Measurements from ENCODE around the gene CALD1.
A peak's percentile ranks its signal among the peaks of the same experiment; 100 is the strongest.

CALD1 gene, protein sequence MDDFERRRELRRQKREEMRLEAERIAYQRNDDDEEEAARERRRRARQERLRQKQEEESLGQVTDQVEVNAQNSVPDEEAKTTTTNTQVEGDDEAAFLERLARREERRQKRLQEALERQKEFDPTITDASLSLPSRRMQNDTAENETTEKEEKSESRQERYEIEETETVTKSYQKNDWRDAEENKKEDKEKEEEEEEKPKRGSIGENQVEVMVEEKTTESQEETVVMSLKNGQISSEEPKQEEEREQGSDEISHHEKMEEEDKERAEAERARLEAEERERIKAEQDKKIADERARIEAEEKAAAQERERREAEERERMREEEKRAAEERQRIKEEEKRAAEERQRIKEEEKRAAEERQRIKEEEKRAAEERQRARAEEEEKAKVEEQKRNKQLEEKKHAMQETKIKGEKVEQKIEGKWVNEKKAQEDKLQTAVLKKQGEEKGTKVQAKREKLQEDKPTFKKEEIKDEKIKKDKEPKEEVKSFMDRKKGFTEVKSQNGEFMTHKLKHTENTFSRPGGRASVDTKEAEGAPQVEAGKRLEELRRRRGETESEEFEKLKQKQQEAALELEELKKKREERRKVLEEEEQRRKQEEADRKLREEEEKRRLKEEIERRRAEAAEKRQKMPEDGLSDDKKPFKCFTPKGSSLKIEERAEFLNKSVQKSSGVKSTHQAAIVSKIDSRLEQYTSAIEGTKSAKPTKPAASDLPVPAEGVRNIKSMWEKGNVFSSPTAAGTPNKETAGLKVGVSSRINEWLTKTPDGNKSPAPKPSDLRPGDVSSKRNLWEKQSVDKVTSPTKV

DNA sequence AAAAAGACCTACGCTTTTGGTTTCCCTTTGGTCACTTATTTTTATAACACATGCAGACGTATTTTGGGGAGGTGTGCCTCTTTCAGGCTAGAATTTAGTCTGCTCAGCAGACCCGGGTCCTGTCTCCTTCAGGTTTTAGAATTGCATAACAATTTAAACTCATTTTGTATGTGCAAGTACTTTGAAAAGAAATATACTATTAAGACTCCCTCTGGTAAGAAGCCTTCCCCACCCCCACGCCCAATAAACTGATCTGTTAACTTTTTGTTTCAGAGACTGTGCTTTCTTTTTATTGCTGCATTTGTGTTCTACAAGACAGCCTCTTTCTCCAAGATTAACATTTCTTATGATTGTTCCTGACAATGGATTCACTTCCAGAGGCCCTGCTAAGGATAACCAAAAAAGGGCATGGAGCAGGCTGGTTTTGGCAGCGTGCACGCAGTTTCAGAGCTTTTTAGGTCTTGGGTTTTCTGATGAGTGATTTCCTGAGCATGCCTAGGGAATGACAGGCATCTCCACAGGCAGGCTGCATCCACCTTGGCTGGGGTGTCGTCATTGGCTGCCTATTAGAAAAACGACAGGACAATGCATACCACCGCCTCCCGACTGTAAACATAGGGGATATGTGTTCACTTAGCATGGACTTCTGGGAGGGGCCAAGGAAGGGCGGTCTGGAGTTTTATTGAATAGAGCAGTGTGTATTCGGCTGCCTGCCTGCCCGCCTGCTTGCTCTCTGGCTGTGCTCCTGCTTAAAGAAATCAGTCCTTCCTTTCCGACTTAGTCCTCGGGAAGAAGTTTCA is at the start of gene CALD1:
TSS of gene CALD1 (plus strand) at position 694 of the 800 bp plus-strand sequence. CDS start 88,100 bp downstream, outside the sequence.
- H3K4me3 ChIP-seq, result peak within 1 kb of the TSS; percentile 68
- peaks cover 12% of the 10 kb centered on the region; the same call in 1 of the 2 replicates for H3K36me3 ChIP-seq
- peaks cover 4% of the 10 kb centered on the region; the same call in 1 of the 2 replicates for H4K20me1 ChIP-seq
- H3K4me2 ChIP-seq, result peak within 1 kb of the TSS; percentile 82
- peak within 1 kb of the TSS; percentile 81 for H3K9ac ChIP-seq
- peaks cover 10% of the 10 kb centered on the region for H3K9me3 ChIP-seq
- no peaks in the 10 kb centered on the region for H3K27me3 ChIP-seq
- H3K4me1 ChIP-seq, result peaks cover 74% of the 10 kb centered on the region
- peak within 1 kb of the TSS; percentile 79 for H3K27ac ChIP-seq
- no peak for TF ChIP-seq Cebpa-rat (IDR thresholded peaks at IDR 0.05)

DNA sequence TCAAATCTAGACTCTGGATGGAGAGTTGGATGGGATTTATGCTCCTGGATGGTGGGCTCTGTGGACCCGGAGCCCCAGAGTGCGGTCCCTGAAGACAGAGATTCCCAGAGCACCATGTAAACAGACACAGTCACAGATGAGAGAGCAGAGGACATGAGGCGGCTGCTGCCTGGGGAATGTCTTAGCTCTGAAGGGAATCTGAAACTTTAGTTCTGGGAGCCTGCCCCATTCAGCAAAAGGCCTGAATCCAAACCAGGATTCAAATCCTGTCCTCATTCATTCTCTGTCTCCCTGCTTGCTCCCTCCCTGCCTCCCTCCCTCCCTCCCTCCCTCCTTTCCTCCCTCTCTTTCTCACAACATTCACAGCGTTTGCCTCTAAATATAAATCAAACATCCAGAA is 49.5 kb upstream of the CALD1 start:
- Histone ChIP-seq H3K9me3 (peaks cover 21% of the 10 kb centered on the region), H3K36me3 (no peaks in the 10 kb centered on the region), H3K9ac (no peak overlapping the region), H4K20me1 (no peaks in the 10 kb centered on the region), H3K4me3 (no peak overlapping the region), H3K4me2 (peak overlapping the region; percentile 46), H3K27ac (no peak overlapping the region), H3K27me3 (no peaks in the 10 kb centered on the region), H3K4me1 (peaks cover 51% of the 10 kb centered on the region)
- TF ChIP-seq Cebpa-rat (IDR thresholded peaks at IDR 0.05), result no peak

DNA sequence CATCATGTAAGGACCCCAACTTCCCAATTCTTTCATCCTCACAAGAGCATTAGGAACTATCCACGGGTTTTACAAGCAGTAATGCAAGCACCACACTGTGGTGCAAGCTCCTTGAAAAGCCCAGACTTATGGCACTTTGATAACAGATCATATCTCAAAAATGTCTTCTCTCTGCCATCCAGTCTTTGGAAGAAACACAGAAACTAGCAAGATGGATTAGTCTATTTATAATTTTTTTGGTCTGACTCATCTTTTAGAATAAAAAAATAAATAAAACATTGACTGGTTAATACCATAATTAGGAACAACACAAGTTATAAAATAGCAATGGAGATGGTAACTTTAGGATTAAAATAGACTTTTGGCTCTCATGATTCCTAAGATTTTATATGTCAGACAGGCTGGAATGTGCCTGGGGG is 49.0 kb upstream of the CALD1 start:
- H3K9ac ChIP-seq, result no peak overlapping the region
- no peak for TF ChIP-seq Cebpa-rat (IDR thresholded peaks at IDR 0.05)
- H3K4me3 ChIP-seq, result no peak overlapping the region
- H3K4me2 ChIP-seq, result no peak overlapping the region
- H3K9me3 ChIP-seq, result peaks cover 17% of the 10 kb centered on the region
- H3K27ac ChIP-seq, result no peak overlapping the region
- H4K20me1 ChIP-seq, result no peaks in the 10 kb centered on the region
- H3K27me3 ChIP-seq, result no peaks in the 10 kb centered on the region
- peaks cover 51% of the 10 kb centered on the region for H3K4me1 ChIP-seq
- H3K36me3 ChIP-seq, result no peaks in the 10 kb centered on the region

DNA sequence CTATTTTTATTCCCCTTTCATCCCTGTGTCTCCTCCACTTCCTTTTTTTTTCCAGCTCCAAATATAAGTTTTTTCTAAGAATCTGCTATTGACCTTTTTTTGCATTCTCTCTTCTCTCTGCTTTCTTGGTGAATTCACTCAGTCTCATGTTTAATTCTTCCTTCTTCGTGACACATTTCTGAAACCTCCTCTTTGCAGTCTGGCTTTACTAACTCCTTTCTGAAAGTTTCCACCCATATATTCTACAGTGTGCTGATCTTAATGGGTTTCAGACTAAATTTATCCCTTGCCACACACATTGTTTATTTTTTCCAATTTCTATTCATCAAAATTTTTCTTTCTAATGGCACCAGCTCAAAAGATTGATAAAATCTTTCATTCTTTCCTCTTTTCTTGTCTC is 47.8 kb upstream of the CALD1 start:
- no peak for TF ChIP-seq Cebpa-rat (IDR thresholded peaks at IDR 0.05)
- Histone ChIP-seq H3K9ac (no peak overlapping the region), H3K27me3 (no peaks in the 10 kb centered on the region), H3K4me1 (peaks cover 51% of the 10 kb centered on the region), H3K9me3 (peaks cover 10% of the 10 kb centered on the region), H3K4me3 (no peak overlapping the region), H3K36me3 (no peaks in the 10 kb centered on the region), H3K4me2 (no peak overlapping the region), H4K20me1 (no peaks in the 10 kb centered on the region), H3K27ac (no peak overlapping the region)

DNA sequence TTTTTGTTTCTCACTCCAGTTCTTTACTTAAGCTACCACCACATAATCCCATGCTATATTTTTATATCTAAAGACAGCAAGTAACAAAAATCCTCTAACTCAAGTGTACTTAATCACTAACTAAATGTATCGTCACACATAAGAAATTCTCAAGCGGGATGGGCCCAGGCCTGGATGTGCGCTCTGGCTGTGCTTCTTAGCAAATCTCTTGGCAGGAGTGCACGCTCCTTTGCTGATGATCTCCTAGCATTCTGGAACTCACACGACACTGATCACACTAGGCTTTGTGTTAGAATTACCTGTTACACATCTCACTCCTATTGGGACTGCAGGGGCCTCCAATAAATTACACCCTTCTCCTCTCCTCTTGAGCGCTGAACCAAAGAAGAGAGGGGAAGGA is 46.7 kb upstream of the CALD1 start:
- peak overlapping the region; percentile 13; the same call in 1 of the 2 replicates for H3K9ac ChIP-seq
- H3K27me3 ChIP-seq, result no peaks in the 10 kb centered on the region
- no peak for TF ChIP-seq Cebpa-rat (IDR thresholded peaks at IDR 0.05)

DNA sequence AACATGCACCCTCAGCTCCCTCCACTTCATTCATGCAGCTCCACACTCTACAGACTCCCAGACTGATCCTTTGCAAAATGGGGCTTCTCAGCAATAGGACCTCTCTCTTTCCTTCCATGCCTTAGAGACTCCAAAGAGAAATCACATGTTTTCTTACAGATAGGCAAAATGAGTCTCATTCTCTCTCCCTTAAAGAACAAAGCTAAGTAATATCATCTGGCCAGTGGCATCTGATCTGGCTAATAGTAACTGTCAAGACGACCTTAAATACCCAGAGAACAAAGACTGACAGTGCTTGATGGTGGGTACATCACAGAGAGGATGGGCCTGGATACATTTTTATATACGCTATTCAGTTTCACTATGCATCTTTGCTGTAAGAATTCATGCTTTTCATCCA is 43.1 kb upstream of the CALD1 start:
- no peak overlapping the region for H3K27ac ChIP-seq
- no peak overlapping the region for H3K9ac ChIP-seq
- H3K27me3 ChIP-seq, result no peaks in the 10 kb centered on the region
- peaks cover 11% of the 10 kb centered on the region for H3K9me3 ChIP-seq
- peaks cover 39% of the 10 kb centered on the region for H3K4me1 ChIP-seq
- no peak overlapping the region for H3K4me2 ChIP-seq
- no peaks in the 10 kb centered on the region for H4K20me1 ChIP-seq
- no peak for TF ChIP-seq Cebpa-rat (IDR thresholded peaks at IDR 0.05)
- H3K4me3 ChIP-seq, result no peak overlapping the region
- no peaks in the 10 kb centered on the region for H3K36me3 ChIP-seq

More for the DNA sequence above, 46.7 kb upstream of the CALD1 start:
- Histone ChIP-seq H3K27ac (peak overlapping the region; percentile 38; the same call in 1 of the 2 replicates), H3K4me2 (peak overlapping the region; percentile 56), H3K4me3 (no peak overlapping the region), H3K4me1 (peaks cover 51% of the 10 kb centered on the region), H3K36me3 (no peaks in the 10 kb centered on the region), H3K9me3 (peaks cover 6% of the 10 kb centered on the region), H4K20me1 (no peaks in the 10 kb centered on the region)

DNA sequence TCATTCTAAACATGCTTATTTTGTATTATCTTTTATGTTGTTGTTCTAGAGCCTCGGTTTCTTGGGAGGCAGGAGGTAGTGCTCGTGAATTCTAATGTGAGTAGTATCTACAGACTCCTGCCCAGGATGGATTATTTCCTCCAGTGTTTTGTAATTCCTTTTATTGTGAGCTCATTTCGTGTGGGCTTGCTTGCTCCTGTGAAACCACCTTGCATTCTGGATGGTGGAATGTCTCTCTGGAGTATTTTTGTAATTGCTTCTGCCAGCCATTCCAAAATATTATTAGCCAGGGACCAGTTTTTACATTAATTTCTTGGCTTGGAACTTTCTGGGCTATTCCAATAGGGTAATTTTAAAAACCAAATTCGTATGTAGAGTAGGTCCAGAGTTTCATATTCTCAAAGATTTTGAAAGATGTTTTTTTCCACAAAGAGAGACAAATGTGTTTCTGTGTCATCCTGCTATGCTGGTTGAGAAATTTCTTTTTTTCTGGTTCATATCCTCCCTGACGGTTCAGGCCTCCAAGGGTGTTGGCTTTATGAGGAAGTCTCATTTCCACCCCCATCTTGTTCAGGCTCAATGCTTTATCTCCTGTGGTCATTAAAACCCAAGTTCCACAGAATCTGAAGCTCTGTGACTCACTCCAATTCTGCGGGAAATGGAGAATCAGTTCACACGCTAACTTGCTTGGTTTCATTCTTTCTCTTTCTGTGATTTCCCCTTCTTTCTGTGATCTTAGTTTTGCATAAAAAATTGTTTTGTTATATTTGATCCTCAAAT is 41.7 kb upstream of the CALD1 start:
- TF ChIP-seq Cebpa-rat (IDR thresholded peaks at IDR 0.05), result no peak
- Histone ChIP-seq H3K9me3 (peaks cover 11% of the 10 kb centered on the region), H3K27me3 (no peaks in the 10 kb centered on the region), H4K20me1 (no peaks in the 10 kb centered on the region), H3K4me2 (peak overlapping the region; percentile 50), H3K9ac (no peak overlapping the region; the same call in 1 of the 2 replicates), H3K36me3 (no peaks in the 10 kb centered on the region), H3K27ac (peak overlapping the region; percentile 8; the same call in 1 of the 2 replicates), H3K4me1 (peaks cover 25% of the 10 kb centered on the region), H3K4me3 (no peak overlapping the region)

DNA sequence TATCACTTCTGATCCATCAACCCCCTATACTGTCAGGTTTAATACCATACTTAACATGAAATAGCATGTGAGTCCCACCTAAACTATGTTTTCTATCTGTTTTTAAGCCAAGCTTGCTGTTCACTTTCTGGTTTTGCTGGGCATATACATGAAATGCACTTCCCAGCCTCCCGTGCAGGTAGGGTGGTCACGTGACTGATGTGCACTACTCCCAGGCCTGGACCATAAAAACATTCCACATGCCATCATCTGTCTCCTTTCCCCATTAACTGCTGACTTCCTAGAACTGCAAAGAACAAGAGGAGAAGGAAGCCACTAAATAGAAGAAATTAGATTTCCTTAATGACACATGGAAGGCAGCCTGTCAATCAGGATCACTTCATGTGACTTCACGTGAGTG is 40.1 kb upstream of the CALD1 start:
- TF ChIP-seq Cebpa-rat (IDR thresholded peaks at IDR 0.05), result no peak
- Histone ChIP-seq H3K4me3 (no peak overlapping the region), H3K9me3 (peaks cover 11% of the 10 kb centered on the region), H3K9ac (no peak overlapping the region), H3K4me1 (peaks cover 19% of the 10 kb centered on the region), H3K27ac (no peak overlapping the region), H3K4me2 (no peak overlapping the region), H4K20me1 (no peaks in the 10 kb centered on the region), H3K36me3 (no peaks in the 10 kb centered on the region), H3K27me3 (no peaks in the 10 kb centered on the region)

DNA sequence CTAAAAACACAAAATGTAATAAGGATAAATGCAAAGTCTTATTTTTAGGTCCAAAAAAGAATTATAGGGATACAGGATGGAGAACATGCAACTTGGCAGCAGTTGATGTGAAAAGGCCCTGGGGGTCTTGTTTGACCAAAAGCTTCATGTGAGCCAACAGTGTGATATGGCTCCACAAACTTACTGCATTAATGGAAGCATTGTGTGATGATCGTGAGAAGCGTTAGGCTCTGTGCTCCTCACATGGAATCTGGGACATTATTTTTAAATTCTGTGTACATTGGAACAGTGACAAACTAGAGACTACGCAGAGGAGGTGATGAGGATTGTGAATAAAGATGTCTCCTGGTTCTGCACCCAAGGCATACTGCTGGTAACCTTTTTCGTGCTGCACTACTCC is 39.1 kb upstream of the CALD1 start:
- H3K4me2 ChIP-seq, result no peak overlapping the region
- H3K4me3 ChIP-seq, result no peak overlapping the region
- H3K27me3 ChIP-seq, result no peaks in the 10 kb centered on the region
- TF ChIP-seq Cebpa-rat (IDR thresholded peaks at IDR 0.05), result no peak
- no peaks in the 10 kb centered on the region for H4K20me1 ChIP-seq
- H3K27ac ChIP-seq, result no peak overlapping the region
- peaks cover 19% of the 10 kb centered on the region for H3K4me1 ChIP-seq
- H3K36me3 ChIP-seq, result no peaks in the 10 kb centered on the region
- H3K9ac ChIP-seq, result no peak overlapping the region
- H3K9me3 ChIP-seq, result 0 out of 2 replicates have a peak, but pooled peaks cover 5% of the 10 kb centered on the region
